ENCODE data around the gene HOXD11. TPM values are rescaled to one million over a fixed set of nuclear protein-coding genes. Genes with fewer than 3 reads are reported as not detected.

The HOXD11 gene
- total RNA-seq, 2 experiments from 2014 or later = not detected

DNA sequence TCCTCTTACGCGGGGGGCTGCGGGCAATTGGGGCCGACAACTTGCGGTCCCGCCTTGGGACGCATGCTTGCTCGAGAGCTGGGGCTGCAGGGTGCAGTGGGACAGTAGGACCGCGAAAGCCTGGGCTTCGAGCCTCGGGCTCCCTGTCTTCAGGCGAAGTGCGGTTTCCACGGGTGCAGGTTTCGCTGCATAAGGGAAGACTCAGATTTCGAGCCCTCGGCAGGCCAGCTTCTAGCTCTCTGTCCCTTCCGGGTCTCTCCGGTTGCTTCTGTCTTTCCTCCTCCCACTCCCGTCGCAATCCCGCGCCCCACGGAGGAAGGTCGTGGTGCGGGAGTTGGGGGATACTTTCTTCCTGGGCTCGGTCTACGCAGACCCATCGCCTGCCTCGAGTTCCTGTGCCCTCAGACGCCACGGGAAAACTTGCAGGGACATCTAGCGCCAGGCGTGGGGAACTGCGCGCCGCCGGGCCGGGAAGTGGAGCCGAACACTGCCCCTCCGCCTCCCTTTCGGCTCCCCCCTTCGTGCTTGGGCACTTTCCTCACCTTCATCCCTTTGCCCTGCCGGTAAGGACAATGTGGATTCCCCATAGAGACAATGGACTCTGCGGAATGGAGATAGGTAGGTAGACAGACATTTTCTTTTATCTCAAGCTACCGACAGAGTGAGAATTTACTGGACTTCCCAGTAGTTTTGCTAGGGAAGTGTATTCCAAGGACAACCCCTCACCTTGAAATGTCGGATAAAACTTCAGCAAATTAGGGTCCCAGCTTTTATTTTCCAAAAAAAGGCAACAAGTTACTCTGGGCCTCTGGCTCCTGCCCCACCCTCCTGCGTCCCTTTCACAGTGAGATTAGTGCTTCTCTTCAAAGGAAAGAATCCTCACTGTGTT, 18.8 kb upstream of the HOXD11 start:
- BruUV-seq (replicated peaks) = no TSS peak
- no peak overlapping the region for H3K4me3 ChIP-seq (ENCODE audit: low read depth, low read length, poor library complexity, severe bottlenecking)

DNA sequence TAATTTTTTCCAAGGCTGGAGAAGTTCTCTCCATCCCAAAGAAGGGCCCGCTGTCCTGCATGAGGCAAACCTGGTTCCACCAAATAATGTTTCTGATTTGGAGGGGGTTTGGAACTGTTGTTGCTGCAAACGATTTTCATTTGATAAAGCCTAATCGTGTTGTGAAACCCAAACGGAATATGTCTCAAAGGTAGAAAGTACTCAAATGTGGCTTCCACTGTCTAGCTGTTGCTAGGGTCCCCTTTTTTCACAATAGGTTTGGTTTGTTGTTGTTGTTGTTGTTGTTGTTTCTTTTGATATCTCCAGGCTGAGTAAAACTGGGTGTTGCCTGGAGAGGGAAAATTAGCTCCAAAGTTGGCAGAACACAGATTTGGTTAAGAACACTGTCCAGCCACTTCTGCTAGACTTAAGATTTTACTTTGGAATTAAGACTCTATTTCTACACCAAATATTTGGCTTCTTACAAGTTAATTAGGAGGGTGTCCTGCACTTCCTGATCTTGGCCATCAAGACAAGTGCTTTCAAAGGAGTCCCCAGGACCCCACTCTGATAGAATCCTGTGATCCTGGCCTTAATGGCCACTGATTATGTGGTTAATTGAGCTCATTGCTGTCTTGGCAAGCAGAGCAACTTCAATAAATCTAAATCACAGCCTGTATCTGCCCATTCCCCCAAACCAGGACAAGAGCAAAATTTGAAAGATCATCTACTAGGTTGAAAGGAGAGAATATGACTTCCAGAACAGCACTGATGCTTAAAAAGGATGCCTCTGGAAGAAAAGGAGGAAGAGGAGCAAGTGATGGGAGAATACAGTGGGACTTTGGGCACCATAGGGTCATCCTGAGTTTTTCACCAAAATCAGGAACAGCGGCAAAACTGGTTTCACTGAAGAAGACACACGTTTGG, 17.9 kb upstream of the HOXD11 start:
- Histone ChIP-seq H4K20me1 (ENCODE audit: insufficient read depth, low read length) (no peaks in the 10 kb centered on the region), H3K4me2 (ENCODE audit: low read length) (no peak overlapping the region), H3K9me3 (ENCODE audit: low read length) (no peaks in the 10 kb centered on the region), H3K36me3 (ENCODE audit: insufficient read depth, low read length) (no peaks in the 10 kb centered on the region), H3K4me1 (ENCODE audit: insufficient read depth, low read length, poor library complexity, severe bottlenecking) (no peaks in the 10 kb centered on the region), H3K27ac (ENCODE audit: low read depth, low read length, poor library complexity, severe bottlenecking) (no peak overlapping the region), H2AFZ (ENCODE audit: low read length) (no peak overlapping the region), H3K79me2 (ENCODE audit: insufficient read depth, low read depth, low read length) (no peaks in the 10 kb centered on the region), H3K4me3 (ENCODE audit: low read depth, low read length, poor library complexity, severe bottlenecking) (no peak overlapping the region), H3K9me2 (ENCODE audit: insufficient read depth, low read length) (no peaks in the 10 kb centered on the region)
- ChIA-PET POLR2A (no interaction called here), CTCF (ENCODE audit: unreplicated experiment) (no interaction called here)
- BruUV-seq (replicated peaks) = no TSS peak
- TF ChIP-seq, protein P1, sequence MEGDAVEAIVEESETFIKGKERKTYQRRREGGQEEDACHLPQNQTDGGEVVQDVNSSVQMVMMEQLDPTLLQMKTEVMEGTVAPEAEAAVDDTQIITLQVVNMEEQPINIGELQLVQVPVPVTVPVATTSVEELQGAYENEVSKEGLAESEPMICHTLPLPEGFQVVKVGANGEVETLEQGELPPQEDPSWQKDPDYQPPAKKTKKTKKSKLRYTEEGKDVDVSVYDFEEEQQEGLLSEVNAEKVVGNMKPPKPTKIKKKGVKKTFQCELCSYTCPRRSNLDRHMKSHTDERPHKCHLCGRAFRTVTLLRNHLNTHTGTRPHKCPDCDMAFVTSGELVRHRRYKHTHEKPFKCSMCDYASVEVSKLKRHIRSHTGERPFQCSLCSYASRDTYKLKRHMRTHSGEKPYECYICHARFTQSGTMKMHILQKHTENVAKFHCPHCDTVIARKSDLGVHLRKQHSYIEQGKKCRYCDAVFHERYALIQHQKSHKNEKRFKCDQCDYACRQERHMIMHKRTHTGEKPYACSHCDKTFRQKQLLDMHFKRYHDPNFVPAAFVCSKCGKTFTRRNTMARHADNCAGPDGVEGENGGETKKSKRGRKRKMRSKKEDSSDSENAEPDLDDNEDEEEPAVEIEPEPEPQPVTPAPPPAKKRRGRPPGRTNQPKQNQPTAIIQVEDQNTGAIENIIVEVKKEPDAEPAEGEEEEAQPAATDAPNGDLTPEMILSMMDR (conservative IDR thresholded peaks at IDR 0.05; ENCODE audit: low read length) = no peak
- no peak for TF ChIP-seq EZH2phosphoT487 (IDR thresholded peaks at IDR 0.05; ENCODE audit: borderline replicate concordance, low read depth, low read length)
- no peak for DNase-seq (ENCODE audit: low spot score)
- intact Hi-C loops (cut with micrococcal nuclease; ENCODE audit: unreplicated experiment) = no loop called here

More for the DNA sequence above, 18.8 kb upstream of the HOXD11 start:
- no peak overlapping the region for H3K4me2 ChIP-seq (ENCODE audit: low read length)
- no peaks in the 10 kb centered on the region for H3K79me2 ChIP-seq (ENCODE audit: insufficient read depth, low read depth, low read length)
- intact Hi-C loops (cut with micrococcal nuclease; ENCODE audit: unreplicated experiment) = no loop called here
- TF ChIP-seq, protein P1 (conservative IDR thresholded peaks at IDR 0.05; ENCODE audit: low read length) = no peak
- TF ChIP-seq EZH2phosphoT487 (IDR thresholded peaks at IDR 0.05; ENCODE audit: borderline replicate concordance, low read depth, low read length) = no peak
- H3K36me3 ChIP-seq (ENCODE audit: insufficient read depth, low read length) = no peaks in the 10 kb centered on the region
- POLR2A ChIA-PET = no interaction called here
- no peak for DNase-seq (ENCODE audit: low spot score)
- no peak overlapping the region for H3K27ac ChIP-seq (ENCODE audit: low read depth, low read length, poor library complexity, severe bottlenecking)
- H3K4me1 ChIP-seq (ENCODE audit: insufficient read depth, low read length, poor library complexity, severe bottlenecking) = no peaks in the 10 kb centered on the region
- H3K9me2 ChIP-seq (ENCODE audit: insufficient read depth, low read length) = no peaks in the 10 kb centered on the region
- H4K20me1 ChIP-seq (ENCODE audit: insufficient read depth, low read length) = no peaks in the 10 kb centered on the region
- CTCF ChIA-PET (ENCODE audit: unreplicated experiment) = no interaction called here
- no peaks in the 10 kb centered on the region for H3K9me3 ChIP-seq (ENCODE audit: low read length)
- H2AFZ ChIP-seq (ENCODE audit: low read length) = no peak overlapping the region
